HepG2 (cell line): ENCODE measurements around the gene SLC4A11. TPM values are rescaled to one million over a fixed set of nuclear protein-coding genes. Genes with fewer than 3 reads are reported as not detected.

Experiments
- ARNT ChIP-seq: fragments of 450-650 bp; IDR thresholded peaks from 2 replicates; pipeline ENCODE4 v1.6.1; 2017
- CERS6 ChIP-seq: sonication (generic); formaldehyde crosslinking; IDR thresholded peaks from 2 replicates; pipeline ENCODE4 v1.5.0; 2020; ENCODE audit warnings: missing genetic modification reagents
- CREB1 ChIP-seq, 2 experiments: fragments of 450-650 bp in 1 of 2; IDR thresholded peaks; 2 replicates each; pipeline ENCODE4 v1.6.1; 2016 to 2017; ENCODE audit warnings: control low read depth in 1 of 2, mild to moderate bottlenecking in 1 of 2, missing compliant biosample characterization in 1 of 2, missing genetic modification characterization in 1 of 2
- DDIT3 ChIP-seq: sonication (generic); formaldehyde crosslinking; IDR thresholded peaks from 2 replicates; pipeline ENCODE4 v1.4.0; 2020; ENCODE audit warnings: mild to moderate bottlenecking, missing genetic modification reagents
- FOXO1 ChIP-seq: sonication (generic); formaldehyde crosslinking; IDR thresholded peaks from 2 replicates; pipeline ENCODE4 v1.4.0; 2020; ENCODE audit warnings: missing genetic modification reagents
- FUBP1 ChIP-seq: sonication (generic); formaldehyde crosslinking; IDR thresholded peaks from 2 replicates; pipeline ENCODE4 v1.5.1; 2020; ENCODE audit warnings: missing genetic modification reagents, mild to moderate bottlenecking, borderline replicate concordance
- KDM2A ChIP-seq: sonication (generic); formaldehyde crosslinking; IDR thresholded peaks from 2 replicates; pipeline ENCODE4 v1.4.0; 2020; ENCODE audit warnings: low read depth, missing genetic modification reagents, borderline replicate concordance
- MIER2 ChIP-seq: IDR thresholded peaks from 2 replicates; pipeline ENCODE4 v1.6.1; 2016; ENCODE audit warnings: missing biosample characterization, missing genetic modification reagents
- MZF1 ChIP-seq: sonication (generic); formaldehyde crosslinking; IDR thresholded peaks from 2 replicates; pipeline ENCODE4 v1.8.1; 2023; ENCODE audit warnings: mild to moderate bottlenecking, missing genetic modification reagents, borderline replicate concordance
- NR0B2 ChIP-seq: sonication (generic); formaldehyde crosslinking; IDR thresholded peaks from 2 replicates; pipeline ENCODE4 v1.4.0; 2020; ENCODE audit warnings: mild to moderate bottlenecking, missing genetic modification reagents
- PATZ1 ChIP-seq: sonication (generic); formaldehyde crosslinking; IDR thresholded peaks from 2 replicates; pipeline ENCODE4 v1.4.0; 2020; ENCODE audit warnings: missing genetic modification reagents
- PHF8 ChIP-seq: sonication (generic); formaldehyde crosslinking; IDR thresholded peaks from 2 replicates; pipeline ENCODE4 v1.5.0; 2020; ENCODE audit warnings: missing genetic modification reagents
- POGZ ChIP-seq: sonication (generic); formaldehyde crosslinking; IDR thresholded peaks from 2 replicates; pipeline ENCODE4 v1.4.0; 2020; ENCODE audit warnings: mild to moderate bottlenecking, missing genetic modification reagents
- SATB2 ChIP-seq: sonication (generic); formaldehyde crosslinking; IDR thresholded peaks from 2 replicates; pipeline ENCODE4 v1.5.0; 2020; ENCODE audit warnings: missing genetic modification reagents
- SP5 ChIP-seq: IDR thresholded peaks from 2 replicates; pipeline ENCODE4 v1.6.1; 2016; ENCODE audit warnings: low read depth, borderline replicate concordance
- U2AF2 ChIP-seq: fragments of 200-400 bp; formaldehyde crosslinking; IDR thresholded peaks from 2 replicates; pipeline ENCODE4 v1.6.1; 2017; ENCODE audit warnings: low read depth, mild to moderate bottlenecking, low read length
- ZNF230 ChIP-seq: sonication (generic); formaldehyde crosslinking; IDR thresholded peaks from 2 replicates; pipeline ENCODE4 v1.4.0; 2020; ENCODE audit warnings: mild to moderate bottlenecking, missing genetic modification reagents
- ZNF253 ChIP-seq: sonication (generic); formaldehyde crosslinking; IDR thresholded peaks from 2 replicates; pipeline ENCODE4 v1.8.0; 2022; ENCODE audit warnings: mild to moderate bottlenecking, missing genetic modification reagents, borderline replicate concordance
- ZNF432 ChIP-seq: sonication (generic); formaldehyde crosslinking; IDR thresholded peaks from 2 replicates; pipeline ENCODE4 v1.5.0; 2020; ENCODE audit warnings: missing genetic modification reagents, mild to moderate bottlenecking, borderline replicate concordance
- ZNF496 ChIP-seq: sonication (generic); formaldehyde crosslinking; IDR thresholded peaks from 2 replicates; pipeline ENCODE4 v1.8.1; 2023; ENCODE audit warnings: mild to moderate bottlenecking, moderate library complexity, missing genetic modification reagents; ENCODE audit not compliant: insufficient replicate concordance
- ZNF766 ChIP-seq: sonication (generic); formaldehyde crosslinking; IDR thresholded peaks from 2 replicates; pipeline ENCODE4 v1.5.0; 2020; ENCODE audit warnings: missing genetic modification reagents, borderline replicate concordance
- ZSCAN5A ChIP-seq: sonication (generic); formaldehyde crosslinking; IDR thresholded peaks from 2 replicates; pipeline ENCODE4 v1.8.0; 2022; ENCODE audit warnings: mild to moderate bottlenecking, missing genetic modification reagents, borderline replicate concordance
- polyA plus RNA-seq, 8 experiments: library from polyadenylated mRNA; depleted of rRNA in 3 of 8; stranded (reverse) in 7 of 8; unstranded in 1 of 8; fragments of >200 nt; fragmentation: Illumina TruSeq in 4 of 8; extraction: Trizol in 4 of 8; gene quantifications; 2 replicates each; pipeline versions ENCODE4 v1.2.1 to v1.2.3, GENCODE V29; 2011 to 2016; ENCODE audit warnings: low read depth in 4 of 8, missing spikeins in 1 of 8, mixed read lengths in 1 of 8; ENCODE audit not compliant: insufficient read depth in 1 of 8
- total RNA-seq, 5 experiments: library from RNA; depleted of rRNA; stranded (reverse); fragments of >200 nt; fragmentation: Illumina TruSeq; extraction: Trizol; gene quantifications; 2 replicates each; pipeline ENCODE4 v1.2.3, GENCODE V29; 2016; ENCODE audit warnings: low read depth in 1 of 5

Gene SLC4A11
- total and polyA plus RNA-seq, 2 of the 13 experiments (the other 11 are each of a cell fraction or from before 2014, with no cell fraction given) = 3.9 to 27.0 TPM

GRCh38 chr20:3239026-3239866, at the start of gene SLC4A11 (continued):
- TF ChIP-seq NR0B2 = no peak
- TF ChIP-seq CERS6 (CRISPR knock-in tag) = no peak
- no peak for TF ChIP-seq ZSCAN5A (CRISPR knock-in tag)
- TF ChIP-seq FUBP1 (CRISPR knock-in tag) = no peak
- no peak for TF ChIP-seq DDIT3 (CRISPR knock-in tag)
- TF ChIP-seq ZNF432 (CRISPR knock-in tag) = no peak
- 0 out of 2 replicates have a peak, but pooled peaks have one; percentile 29 for TF ChIP-seq SATB2 (CRISPR knock-in tag)
- no peak for TF ChIP-seq U2AF2
- TF ChIP-seq ARNT = no peak
- peak; percentile 44 for TF ChIP-seq PHF8 (CRISPR knock-in tag)
- no peak; the same call in 1 of the 2 replicates for TF ChIP-seq ZNF253 (CRISPR knock-in tag)
- no peak for TF ChIP-seq ZNF230
- no peak for TF ChIP-seq MIER2 (CRISPR knock-in tag)
- 0 out of 2 replicates have a peak, but pooled peaks have one; percentile 6 for TF ChIP-seq PATZ1
- no peak for TF ChIP-seq ZNF496 (CRISPR knock-in tag)
- no peak for TF ChIP-seq POGZ
- peak; percentile 87 for TF ChIP-seq SP5 (CRISPR knock-in tag)
- no peak; the same call in 1 of the 2 replicates for TF ChIP-seq FOXO1 (CRISPR knock-in tag)
- TF ChIP-seq MZF1 (CRISPR knock-in tag) = no peak
- TF ChIP-seq ZNF766 (CRISPR knock-in tag) = peak; percentile 72; the same call in 1 of the 2 replicates
- peak; percentile 86 for TF ChIP-seq KDM2A (CRISPR knock-in tag)
- TF ChIP-seq CREB1 (IDR thresholded peaks at IDR 0.05) = no peak
- no peak for TF ChIP-seq CREB1 (CRISPR knock-in tag; IDR thresholded peaks at IDR 0.05)
